ENCODE results near the gene MCF2L.

GRCh38 chr13:112991609-112992008 lies 22.6 kb downstream of the MCF2L start:
- TF ChIP-seq POLR2AphosphoS5 (IDR thresholded peaks at IDR 0.05) (no peak), EP300 (IDR thresholded peaks at IDR 0.05; ENCODE audit: low read depth) (no peak), CTCF (IDR thresholded peaks at IDR 0.05) (no peak)

Measured in transverse colon (tissue), 4 donors.